ENCODE results near the gene NPB.

Gene NPB

DNA sequence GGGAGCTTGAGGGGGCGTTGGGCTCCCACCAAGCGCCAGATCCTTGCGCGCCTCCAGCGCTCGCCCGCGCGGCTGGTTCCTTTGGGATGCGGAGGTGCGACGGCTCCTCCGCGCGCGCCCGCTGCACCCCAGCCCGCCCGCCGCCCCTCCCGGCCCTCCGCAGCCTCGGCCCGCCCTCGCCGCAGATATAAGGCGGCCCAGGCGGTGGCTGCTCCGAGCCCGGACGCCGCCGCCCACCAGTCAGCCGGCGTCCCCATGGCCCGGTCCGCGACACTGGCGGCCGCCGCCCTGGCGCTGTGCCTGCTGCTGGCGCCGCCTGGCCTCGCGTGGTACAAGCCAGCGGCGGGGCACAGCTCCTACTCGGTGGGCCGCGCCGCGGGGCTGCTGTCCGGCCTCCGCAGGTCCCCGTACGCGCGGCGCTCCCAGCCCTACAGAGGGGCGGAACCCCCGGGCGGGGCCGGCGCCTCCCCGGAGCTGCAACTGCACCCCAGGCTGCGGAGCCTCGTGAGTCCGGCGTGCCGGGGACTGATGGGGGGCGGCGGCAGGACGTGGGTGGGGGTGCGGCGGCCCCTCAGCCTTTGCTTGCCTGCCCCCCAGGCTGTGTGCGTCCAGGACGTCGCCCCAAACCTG lies at the start of gene NPB:
NPB (plus strand) TSS at position 216 of the 630 bp plus-strand sequence; CDS start at position 256, 40 bp downstream.
- no peak for DNase-seq

GRCh38 chr17:81854974-81855774 lies 46.9 kb upstream of the NPB start:
- no peak for DNase-seq

DNA sequence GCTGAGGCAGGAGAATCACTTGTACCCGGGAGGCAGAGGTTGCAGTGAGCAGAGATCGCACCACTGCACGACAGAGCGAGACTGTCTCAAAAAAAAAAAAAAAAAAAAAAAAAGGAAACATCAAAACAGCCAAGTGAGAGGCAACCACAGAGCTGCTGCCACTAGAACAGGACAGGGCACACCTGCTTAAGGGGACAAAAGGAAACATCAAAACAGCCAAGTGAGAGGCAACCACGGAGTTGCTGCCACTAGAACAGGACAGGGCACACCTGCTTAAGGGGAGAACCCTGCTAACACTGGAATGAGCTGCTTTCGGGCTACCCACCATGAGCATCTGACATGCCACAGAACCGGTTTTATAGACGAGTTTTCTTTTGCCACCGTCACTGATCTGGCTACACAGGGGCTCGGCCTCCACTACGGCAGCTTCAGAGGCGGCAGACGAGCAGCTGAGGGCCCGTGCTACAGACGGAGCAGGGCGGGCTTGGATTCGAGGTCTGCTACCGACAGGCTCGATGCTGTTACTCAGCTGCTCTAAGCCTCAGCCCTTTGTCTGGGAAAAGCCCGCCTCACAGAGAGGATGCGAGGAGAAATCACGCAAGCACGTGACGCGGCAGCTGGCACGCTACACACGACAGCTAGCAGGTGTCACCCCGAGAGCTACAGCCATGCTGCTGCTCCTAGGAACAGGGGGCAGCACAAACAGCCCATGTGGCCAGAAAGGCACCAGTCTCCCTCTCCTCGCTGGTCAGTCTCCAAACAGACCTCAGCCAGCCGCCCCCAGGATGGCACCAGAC lies 43.7 kb upstream of the NPB start:
- DNase-seq = no peak

DNA sequence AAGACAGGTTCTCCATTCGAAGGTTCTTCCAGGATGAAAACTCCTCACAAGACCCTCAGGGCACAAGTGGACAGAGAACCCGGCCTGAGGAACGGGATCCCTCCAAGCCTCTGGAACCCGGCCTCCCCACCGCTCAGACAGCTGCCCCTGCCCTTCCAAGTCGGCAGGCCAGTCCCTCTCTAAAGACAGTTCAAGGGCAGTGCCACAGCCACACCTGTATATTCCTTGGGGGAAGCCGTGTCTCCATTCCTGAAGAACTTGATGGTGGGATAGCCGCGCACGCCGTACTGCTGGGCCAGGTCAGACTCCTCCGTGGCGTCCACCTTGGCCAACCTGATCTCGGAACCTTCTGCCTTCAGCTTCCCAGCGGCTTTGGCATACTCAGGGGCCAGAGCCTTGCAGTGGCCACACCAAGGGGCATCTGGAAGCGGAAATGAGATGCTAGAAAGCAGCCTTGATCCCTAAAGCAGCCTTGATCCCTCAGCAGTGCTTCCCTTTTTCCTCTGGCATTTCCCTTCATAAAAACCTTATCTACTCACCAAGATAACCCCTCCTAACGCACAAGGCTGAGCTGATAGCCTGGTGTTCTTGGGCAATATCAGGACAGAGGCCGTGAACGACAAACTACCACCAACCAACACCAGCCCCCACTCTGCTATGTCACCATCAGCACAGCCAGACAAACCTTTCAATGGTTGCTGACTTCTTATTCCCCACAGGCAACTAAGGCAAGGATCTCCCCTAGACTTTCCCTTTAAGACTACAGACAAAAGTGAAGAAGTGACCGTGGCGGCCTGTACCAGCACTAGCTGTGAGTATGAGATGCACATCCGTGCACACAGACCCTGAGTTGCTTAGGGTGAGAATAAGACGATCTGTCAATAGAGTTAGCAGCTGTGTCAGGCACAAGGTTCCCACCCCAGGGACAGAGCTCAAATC lies 42.8 kb upstream of the NPB start:
- DNase-seq = peak; percentile 23

DNA sequence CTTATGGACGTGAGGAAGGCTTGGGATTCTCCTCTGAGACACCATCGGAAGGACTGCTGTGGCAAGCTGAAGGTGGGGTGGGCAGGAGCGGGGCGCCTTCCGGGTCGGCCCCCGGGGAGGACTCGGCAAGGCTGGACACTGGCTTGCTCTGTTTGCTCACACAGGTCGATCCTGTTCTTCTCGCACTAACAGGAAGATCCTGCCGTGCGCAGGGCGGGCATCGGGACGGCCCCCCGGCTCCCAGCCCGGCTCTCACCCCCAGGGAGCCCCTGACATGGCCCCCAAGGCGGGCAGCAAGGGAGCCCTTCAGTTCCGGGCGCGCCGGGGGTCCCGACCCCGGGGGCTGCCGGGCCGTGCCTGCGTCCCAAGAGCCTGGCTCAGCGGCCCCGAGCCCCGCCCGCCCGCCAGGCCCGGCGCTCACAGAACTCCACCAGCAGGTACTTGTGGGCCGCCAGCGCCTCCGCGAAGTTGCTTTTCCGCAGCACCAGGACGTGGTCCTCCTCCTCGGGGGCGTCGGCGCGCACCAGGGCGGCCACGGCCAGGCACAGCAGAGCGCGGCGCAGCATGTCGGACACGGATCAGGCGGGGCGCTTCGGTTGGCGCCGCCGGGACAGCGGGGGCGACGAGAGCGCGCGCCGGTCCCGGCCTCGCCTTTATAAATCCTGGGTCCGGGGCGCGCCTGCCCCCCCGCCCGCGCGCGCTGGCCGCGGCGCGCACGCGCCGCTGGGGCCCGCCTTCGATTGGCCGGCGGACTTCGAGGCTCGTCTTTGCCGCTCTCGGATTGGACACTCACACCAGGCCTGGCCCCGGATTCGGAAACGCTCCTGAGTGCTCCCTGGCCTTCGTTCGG lies 41.9 kb upstream of the NPB start, which contains the start of gene P4HB:
P4HB (minus strand) TSS at position 630 of the 850 bp plus-strand sequence; CDS start at position 566, 64 bp downstream.
- no peak for DNase-seq

DNA sequence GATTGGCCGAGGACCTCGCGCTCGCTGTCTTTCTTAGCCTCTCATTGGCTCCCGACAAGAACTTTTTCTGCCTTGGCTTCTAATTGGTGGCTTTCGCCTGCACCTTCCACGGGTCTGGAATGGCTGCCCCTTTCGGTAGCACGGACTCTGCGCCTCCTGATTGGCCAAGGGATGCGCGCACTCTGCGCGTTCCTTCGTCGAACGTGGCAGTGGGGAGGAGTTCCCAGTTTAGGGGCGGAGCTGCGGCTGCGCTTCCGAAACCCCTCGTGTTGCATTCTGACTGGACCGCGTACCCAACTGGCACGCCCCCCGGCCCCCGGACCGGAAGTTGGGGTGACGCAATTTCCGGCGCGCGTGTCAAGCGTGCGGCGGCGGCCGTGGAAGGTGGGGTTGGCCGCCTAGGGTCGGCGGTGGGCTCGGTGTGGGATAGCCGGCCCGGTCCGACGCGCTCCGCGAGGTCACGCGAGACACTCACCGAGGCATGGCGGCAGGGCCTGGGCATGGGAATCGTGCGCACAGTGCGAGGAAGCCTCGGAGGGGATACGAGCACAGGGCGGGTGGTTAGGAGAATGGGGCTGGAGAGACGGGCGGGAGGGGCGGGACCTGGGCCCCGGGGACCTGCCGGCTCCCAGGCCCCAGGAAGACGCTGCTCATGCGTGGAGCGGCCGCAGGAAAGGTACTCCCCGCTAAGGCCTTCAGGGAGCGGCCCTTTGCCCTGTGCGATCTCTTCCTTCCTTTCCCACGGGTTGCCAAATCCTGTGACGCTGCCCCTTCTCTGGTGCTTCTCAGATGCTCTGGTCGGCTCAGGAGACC lies 41.1 kb upstream of the NPB start:
- DNase-seq = peak; percentile 99

DNA sequence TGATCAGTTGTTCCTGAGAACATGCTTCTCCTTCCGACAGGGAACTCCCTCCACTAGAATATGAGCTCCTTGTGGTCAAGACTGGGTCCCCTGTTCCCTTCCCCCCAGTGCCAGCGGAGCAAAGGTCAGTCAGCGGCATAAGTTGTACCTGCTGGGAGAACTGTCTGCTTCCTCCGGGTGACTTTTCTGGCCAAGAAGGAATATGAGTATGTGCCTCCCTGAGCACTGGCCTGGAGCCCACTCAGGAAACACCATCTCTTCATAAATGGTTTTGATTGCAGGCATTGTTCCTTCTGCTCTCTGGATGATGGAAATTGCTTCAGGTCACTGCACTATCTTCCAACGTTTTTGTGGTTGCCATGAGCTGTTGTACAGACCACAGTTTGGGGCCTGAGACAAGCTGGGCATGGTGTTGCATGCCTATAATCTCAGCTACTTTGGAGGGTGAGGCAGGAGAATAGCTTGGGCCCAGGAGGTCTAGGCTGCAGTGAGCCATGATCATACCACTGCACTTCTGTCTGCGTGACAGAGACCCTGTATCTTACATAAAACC lies 38.8 kb upstream of the NPB start:
- DNase-seq = no peak

GRCh38 chr17:81863833-81864768 lies 37.9 kb upstream of the NPB start:
- no peak for DNase-seq

DNA sequence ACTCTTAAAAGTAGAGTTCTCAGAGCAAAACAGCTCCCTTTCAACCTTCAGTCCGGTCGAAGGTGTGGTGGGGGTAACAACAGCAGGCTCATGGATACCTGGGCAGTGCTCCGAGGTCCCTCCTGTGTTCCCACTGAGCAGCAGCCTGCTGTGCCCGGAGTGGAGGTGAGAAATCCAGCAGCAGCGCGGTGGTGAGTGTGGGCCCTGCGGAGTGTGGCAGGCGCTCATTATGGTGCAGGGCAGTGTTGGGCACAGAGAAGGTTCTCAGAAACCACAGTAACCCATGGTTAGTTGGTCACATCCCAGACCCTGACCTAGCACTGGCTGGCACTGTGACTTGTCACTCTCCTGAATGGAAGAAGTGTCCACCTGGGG lies 36.7 kb upstream of the NPB start:
- no peak for DNase-seq

DNA sequence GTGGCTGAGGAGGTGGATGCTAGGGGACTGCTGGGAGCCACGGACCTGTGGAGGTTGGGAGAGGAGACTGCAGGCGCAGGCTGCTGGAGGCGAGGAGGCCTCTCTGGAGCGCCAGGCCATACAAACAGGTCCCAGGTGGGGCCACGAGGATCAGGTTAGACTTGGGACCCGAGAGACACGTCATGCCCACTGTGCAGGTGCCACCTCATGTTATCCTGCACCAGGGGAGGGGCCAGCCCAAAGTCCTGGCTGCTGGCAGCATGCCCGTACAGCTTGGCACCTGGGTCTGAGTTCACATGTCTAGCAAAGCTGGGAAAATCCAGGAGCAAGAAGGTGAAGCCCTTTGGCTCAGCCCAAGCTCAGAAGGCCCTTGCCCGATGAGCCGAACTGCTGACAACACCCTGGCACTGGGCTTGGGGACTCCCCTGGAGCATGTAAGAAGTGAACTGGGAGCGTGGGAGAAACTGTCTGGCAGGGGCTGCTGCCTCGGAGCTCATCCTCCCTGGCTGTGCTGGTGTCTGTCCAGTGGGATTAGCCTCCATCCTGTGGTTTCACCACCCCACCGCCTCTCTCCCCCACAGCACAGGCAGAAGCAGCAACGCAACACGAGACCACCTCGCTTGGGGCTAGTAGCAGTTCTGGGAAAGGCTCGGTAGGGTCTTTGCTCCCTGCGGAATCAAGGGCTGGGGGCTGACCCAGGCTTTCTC lies 36.2 kb upstream of the NPB start:
- DNase-seq = peak; percentile 32

GRCh38 chr17:81866440-81867169 lies 35.4 kb upstream of the NPB start:
- peak; percentile 25 for DNase-seq

GRCh38 chr17:81867170-81867990 lies 34.7 kb upstream of the NPB start:
- peak; percentile 38 for DNase-seq

- peak; percentile 22 for DNase-seq
These were observed 33.9 kb upstream of the NPB start for GRCh38 chr17:81867991-81868673.

DNA sequence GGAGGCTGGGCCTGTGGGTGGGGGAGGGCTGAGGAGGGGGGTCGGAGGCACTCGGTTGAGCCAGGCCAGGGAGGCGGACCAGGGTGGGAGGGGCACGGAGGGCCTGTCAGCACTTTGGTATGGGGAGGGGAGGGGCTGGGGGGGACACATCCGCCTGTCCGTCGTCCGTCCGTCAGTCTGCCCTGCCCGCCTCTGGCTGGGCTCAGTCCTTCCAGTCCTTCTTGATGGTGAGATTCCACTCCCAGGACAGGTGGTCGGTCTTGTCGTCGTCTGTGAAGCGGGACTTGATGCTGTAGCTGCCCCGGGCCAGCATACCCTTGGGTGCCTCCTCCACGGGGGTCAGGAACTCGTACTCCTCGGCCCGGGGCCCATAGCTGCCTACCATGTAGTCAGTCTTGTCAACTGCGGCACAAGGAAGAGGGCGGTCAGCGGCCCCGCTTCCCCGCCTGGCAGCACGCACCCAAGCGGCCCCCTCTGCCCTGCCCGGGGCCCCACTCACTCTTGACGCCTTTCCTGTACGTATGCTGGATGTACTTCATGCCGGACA lies 33.3 kb upstream of the NPB start:
- peak; percentile 22 for DNase-seq

DNA sequence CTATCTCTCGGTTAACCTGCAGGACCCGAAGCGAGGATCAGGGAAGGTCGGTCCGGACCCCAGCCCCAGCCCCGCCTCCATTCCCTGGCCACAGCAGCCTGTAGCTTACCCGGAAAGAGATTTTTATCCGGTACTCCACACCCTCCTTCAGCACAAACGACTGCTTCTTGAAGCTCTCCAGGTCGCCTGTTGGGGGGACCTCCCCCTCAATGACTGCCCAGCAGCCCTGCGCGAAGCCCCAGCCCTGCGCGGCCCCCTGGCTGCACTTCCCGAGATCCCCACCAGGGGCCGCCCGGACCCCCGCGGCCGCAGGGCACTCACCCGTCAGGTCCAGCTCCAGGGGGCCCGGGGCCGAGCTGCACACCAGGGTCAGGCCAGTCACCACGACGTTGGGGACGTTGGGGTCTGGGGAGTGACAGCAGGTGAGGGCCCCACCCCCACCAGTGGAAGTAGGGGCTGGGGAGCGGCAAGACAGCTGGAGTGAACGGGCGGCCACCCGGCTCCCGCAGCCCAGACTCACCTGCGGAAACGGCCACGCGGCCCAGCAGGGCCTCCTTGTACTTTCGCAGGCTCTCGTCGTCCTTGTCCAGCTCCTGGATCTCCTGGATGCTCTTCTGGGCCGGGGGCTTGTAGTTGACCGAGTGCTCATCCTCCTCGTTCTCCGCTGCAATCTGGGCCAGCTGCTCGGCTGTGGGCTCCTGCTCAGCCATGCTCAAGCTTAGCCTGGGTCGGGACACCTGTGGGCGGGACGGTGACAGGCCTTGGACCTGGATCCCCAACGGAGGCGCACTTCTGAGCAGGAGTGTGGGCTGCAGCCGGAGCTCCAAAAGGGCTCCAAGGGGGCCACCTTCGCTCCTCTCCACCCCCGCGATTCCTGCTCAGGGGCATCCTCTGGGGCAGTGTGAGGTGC lies 32.6 kb upstream of the NPB start:
- DNase-seq = peak; percentile 61
